Measurements from ENCODE around the gene STAP2.
"Not testable (repeated sequence)": the region's sequence is repeated elsewhere in the genome, so short reads cannot be mapped to it uniquely, and the experiment has no call there.

STAP2 gene

DNA sequence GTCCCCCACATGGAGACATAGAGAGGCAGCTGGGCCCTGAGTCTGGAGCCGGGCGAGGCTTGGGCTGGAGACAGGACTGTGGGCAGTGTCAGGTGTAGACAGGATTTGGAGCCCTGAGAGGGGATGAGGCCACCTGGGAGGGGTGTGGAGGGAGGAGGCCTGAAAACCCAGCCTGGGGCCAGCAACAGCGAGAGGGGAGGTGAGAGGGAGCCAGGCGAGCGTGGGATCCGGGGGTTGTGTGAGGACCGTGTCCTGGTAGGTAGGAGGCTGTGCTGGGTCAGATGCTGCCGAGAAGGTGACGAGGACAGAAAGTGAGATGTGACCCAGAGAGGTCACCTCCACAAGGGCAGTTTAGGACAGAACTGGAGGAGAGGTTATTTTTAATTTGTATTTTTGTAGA, 12.1 kb upstream of the STAP2 start:
- DNase-seq (ENCODE audit: low read depth): no peak
- TF ChIP-seq, protein P1, sequence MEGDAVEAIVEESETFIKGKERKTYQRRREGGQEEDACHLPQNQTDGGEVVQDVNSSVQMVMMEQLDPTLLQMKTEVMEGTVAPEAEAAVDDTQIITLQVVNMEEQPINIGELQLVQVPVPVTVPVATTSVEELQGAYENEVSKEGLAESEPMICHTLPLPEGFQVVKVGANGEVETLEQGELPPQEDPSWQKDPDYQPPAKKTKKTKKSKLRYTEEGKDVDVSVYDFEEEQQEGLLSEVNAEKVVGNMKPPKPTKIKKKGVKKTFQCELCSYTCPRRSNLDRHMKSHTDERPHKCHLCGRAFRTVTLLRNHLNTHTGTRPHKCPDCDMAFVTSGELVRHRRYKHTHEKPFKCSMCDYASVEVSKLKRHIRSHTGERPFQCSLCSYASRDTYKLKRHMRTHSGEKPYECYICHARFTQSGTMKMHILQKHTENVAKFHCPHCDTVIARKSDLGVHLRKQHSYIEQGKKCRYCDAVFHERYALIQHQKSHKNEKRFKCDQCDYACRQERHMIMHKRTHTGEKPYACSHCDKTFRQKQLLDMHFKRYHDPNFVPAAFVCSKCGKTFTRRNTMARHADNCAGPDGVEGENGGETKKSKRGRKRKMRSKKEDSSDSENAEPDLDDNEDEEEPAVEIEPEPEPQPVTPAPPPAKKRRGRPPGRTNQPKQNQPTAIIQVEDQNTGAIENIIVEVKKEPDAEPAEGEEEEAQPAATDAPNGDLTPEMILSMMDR (conservative IDR thresholded peaks at IDR 0.05; ENCODE audit: control insufficient read depth, insufficient read depth, low read depth, low read length): no peak
- no peak overlapping the region for H3K4me3 ChIP-seq (ENCODE audit: control insufficient read depth, low read depth, low read length)

DNA sequence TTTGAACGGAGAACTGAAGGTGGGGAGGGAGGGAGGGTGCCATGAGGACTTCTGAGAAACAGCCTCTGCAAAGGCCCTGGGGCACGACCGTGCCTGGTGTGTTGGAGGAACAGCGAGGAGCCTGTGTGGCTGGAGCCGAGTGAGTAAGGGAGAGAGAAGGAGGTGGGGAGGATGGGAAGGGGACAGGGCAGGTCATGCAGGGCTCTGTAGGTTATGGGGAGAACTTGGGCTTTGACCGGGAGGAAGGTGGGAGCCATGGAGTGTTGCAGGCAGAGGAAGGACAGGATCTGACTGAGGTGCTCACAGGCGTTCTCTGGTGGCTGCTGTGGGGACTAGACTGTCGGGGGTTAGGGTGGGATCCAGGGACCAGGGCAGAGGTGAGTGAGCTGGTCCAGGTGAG, 11.5 kb upstream of the STAP2 start:
- TF ChIP-seq, protein P1 (conservative IDR thresholded peaks at IDR 0.05; ENCODE audit: control insufficient read depth, insufficient read depth, low read depth, low read length): no peak
- H3K4me3 ChIP-seq (ENCODE audit: control insufficient read depth, low read depth, low read length): no peak overlapping the region
- DNase-seq (ENCODE audit: low read depth): no peak

DNA sequence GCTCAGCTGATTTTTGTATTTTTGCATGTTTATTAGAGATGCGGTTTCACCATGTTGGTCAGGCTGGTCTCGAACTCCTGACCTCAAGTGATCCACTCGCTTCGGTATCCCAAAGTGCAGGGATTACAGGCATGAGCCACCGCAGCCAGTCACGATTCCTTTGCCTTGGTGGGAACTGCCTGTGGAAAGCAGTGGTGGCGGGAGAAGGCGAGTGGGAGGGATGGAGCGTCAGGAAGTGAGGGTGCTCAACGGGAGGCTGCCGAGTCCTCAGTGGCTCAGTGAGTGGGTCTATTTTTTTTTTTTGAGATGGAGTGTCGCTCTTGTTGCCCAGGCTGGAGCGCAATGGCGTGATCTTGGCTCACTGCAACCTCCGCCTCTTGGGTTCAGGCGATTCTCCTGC, 10.6 kb upstream of the STAP2 start:
- H3K4me3 ChIP-seq (ENCODE audit: control insufficient read depth, low read depth, low read length); DNase-seq (ENCODE audit: low read depth): not testable (repeated sequence)

DNA sequence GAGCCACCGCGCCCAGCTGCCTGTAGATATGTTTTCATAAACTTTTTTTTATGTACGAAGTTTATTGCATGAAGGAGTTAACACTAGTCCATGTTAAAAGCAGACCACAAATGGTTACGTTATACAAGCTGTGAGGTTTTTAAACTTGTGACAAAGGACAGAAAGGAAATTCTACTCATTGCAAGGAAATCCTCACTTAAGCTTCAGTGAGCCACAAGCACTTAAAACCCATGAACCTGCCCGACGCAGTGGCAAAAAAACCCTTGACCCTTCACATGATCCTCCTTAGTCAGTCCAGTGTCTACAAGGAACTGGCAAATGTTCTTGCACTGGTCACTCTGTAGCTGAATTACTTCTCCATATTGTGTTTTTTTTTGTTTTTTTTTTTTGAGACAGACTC, 8.9 kb upstream of the STAP2 start:
- DNase-seq (ENCODE audit: low read depth): no peak
- TF ChIP-seq, protein P1 (conservative IDR thresholded peaks at IDR 0.05; ENCODE audit: control insufficient read depth, insufficient read depth, low read depth, low read length): no peak
- no peak overlapping the region for H3K4me3 ChIP-seq (ENCODE audit: control insufficient read depth, low read depth, low read length)

- DNase-seq (ENCODE audit: low read depth): no peak
- TF ChIP-seq, protein P1 (conservative IDR thresholded peaks at IDR 0.05; ENCODE audit: control insufficient read depth, insufficient read depth, low read depth, low read length): no peak
- H3K4me3 ChIP-seq (ENCODE audit: control insufficient read depth, low read depth, low read length): no peak overlapping the region
Measured at GRCh38 chr19:4346020-4346383, 7.4 kb upstream of the STAP2 start.

- H3K4me3 ChIP-seq (ENCODE audit: control insufficient read depth, low read depth, low read length): no peak overlapping the region
- TF ChIP-seq, protein P1 (conservative IDR thresholded peaks at IDR 0.05; ENCODE audit: control insufficient read depth, insufficient read depth, low read depth, low read length): no peak
- no peak for DNase-seq (ENCODE audit: low read depth)
Measured at GRCh38 chr19:4345342-4346019, 6.9 kb upstream of the STAP2 start.

- TF ChIP-seq, protein P1 (conservative IDR thresholded peaks at IDR 0.05; ENCODE audit: control insufficient read depth, insufficient read depth, low read depth, low read length): no peak
- peak within 1 kb of the TSS; percentile 74 for H3K4me3 ChIP-seq (ENCODE audit: control insufficient read depth, low read depth, low read length)
Measured at GRCh38 chr19:4343370-4344307, 5.0 kb upstream of the STAP2 start, which contains the start of gene MPND. TSS of gene MPND (plus strand) at chr19:4343562. CDS start at chr19:4343594, 32 bp downstream.

More at GRCh38 chr19:4343370-4344307, 5.0 kb upstream of the STAP2 start, which contains the start of gene MPND:
- DNase-seq (ENCODE audit: low read depth): peak; percentile 64
